K562 (cell line): ENCODE measurements around the gene PSMB8. TPM values are rescaled to one million over a fixed set of nuclear protein-coding genes. Genes with fewer than 3 reads are reported as not detected.
A peak's percentile ranks its signal among the peaks of the same experiment; 100 is the strongest.

ENCODE experiments used
- ATF7 ChIP-seq: fragments of 450-650 bp; IDR thresholded peaks from 2 replicates; pipeline ENCODE4 v1.7.1; 2014; ENCODE audit warnings: mild to moderate bottlenecking, moderate library complexity
- E2F6 ChIP-seq, 2 experiments: IDR thresholded peaks; 2 replicates each; pipeline ENCODE4 v1.6.1; 2011; ENCODE audit warnings: borderline replicate concordance in 1 of 2, control low read depth in 1 of 2, low read depth in 1 of 2, low read length in 1 of 2, mild to moderate bottlenecking in 1 of 2, mixed read lengths in 1 of 2, moderate library complexity in 1 of 2; ENCODE audit not compliant: insufficient read depth in 1 of 2, insufficient read length in 1 of 2, poor library complexity in 1 of 2, severe bottlenecking in 1 of 2; ENCODE audit errors: extremely low read depth in 1 of 2
- HLTF ChIP-seq: fragments of 450-650 bp; IDR thresholded peaks from 2 replicates; pipeline ENCODE4 v1.6.1; 2016
- L3MBTL2 ChIP-seq: fragments of 450-650 bp; IDR thresholded peaks from 2 replicates; pipeline ENCODE4 v1.6.1; 2016; ENCODE audit warnings: mild to moderate bottlenecking, moderate library complexity
- NRF1 ChIP-seq, 2 experiments: fragments of 450-650 bp; IDR thresholded peaks in 1 of 2; conservative IDR thresholded peaks in 1 of 2; 2 replicates each; pipeline ENCODE4 v1.6.1; 2014; ENCODE audit warnings: mild to moderate bottlenecking in 2 of 2
- RBM39 ChIP-seq: fragments of 200-400 bp; formaldehyde crosslinking; optimal IDR thresholded peaks from 2 replicates; pipeline ENCODE3; 2018; ENCODE audit warnings: low read depth, low read length
- REST ChIP-seq, 2 experiments: fragments of 450-650 bp; formaldehyde crosslinking in 1 of 2; IDR thresholded peaks; 2 replicates each; pipeline versions ENCODE4 v1.4.0 to v1.6.1; 2014 to 2020; ENCODE audit warnings: mild to moderate bottlenecking in 2 of 2, borderline replicate concordance in 1 of 2, low read depth in 1 of 2
- SAP30 ChIP-seq: fragments of 200-600 bp; sonication (generic); IDR thresholded peaks from 2 replicates; pipeline ENCODE4 v1.6.1; 2012; ENCODE audit warnings: borderline replicate concordance, low read depth, mild to moderate bottlenecking, moderate library complexity, low read length, control low read depth, inconsistent platforms; ENCODE audit not compliant: insufficient read depth, poor library complexity, severe bottlenecking
- STAG1 ChIP-seq: sonication (generic); formaldehyde crosslinking; IDR thresholded peaks from 2 replicates; pipeline ENCODE4 v1.5.0; 2020; ENCODE audit warnings: missing genetic modification reagents, borderline replicate concordance
- THAP12 ChIP-seq: fragments of 250-450 bp; sonication (Bioruptor Pico); IDR thresholded peaks from 2 replicates; pipeline ENCODE4 v1.9.0; 2021; ENCODE audit warnings: mild to moderate bottlenecking, inconsistent platforms
- ZBTB1 ChIP-seq: sonication (generic); formaldehyde crosslinking; IDR thresholded peaks from 2 replicates; pipeline ENCODE4 v1.8.1; 2023; ENCODE audit warnings: missing genetic modification reagents, low read depth, mild to moderate bottlenecking, borderline replicate concordance
- ZSCAN32 ChIP-seq: fragments of 450-650 bp; formaldehyde crosslinking; IDR thresholded peaks from 2 replicates; pipeline ENCODE4 v1.4.0; 2020; ENCODE audit warnings: mild to moderate bottlenecking, moderate library complexity
- polyA plus RNA-seq, 8 experiments: library from polyadenylated mRNA; depleted of rRNA in 4 of 8; stranded (reverse) in 5 of 8; unstranded in 3 of 8; fragments of >200 nt; fragmentation: Nextera tagmentation in 2 of 8; fragmentation: Illumina TruSeq in 1 of 8; extraction: Ambion mirVana in 2 of 8; extraction: Trizol in 1 of 8; gene quantifications; 2 replicates each; pipeline versions ENCODE4 v1.2.1 to v1.2.3, GENCODE V29; 2011 to 2014; ENCODE audit warnings: inconsistent platforms in 1 of 8, missing spikeins in 1 of 8
- total RNA-seq, 7 experiments: library from RNA; depleted of rRNA in 6 of 7; stranded (reverse); fragments of >200 nt in 6 of 7; fragmentation: Illumina TruSeq in 2 of 7; extraction: Trizol in 2 of 7; gene quantifications; 2 replicates each; pipeline versions ENCODE4 v1.2.1 to v1.2.3, GENCODE V29; 2011 to 2021; ENCODE audit warnings: low replicate concordance in 1 of 7

Gene PSMB8
- total and polyA plus RNA-seq, 9 of the 15 experiments (the other 6 are each of a cell fraction or from before 2014, with no cell fraction given): 0.71 to 4.0 (median 2.4) TPM

- TF ChIP-seq E2F6 (IDR thresholded peaks at IDR 0.05; ENCODE audit: borderline replicate concordance in 1 of 2, extremely low read depth in 1 of 2, insufficient read depth in 1 of 2, insufficient read length in 1 of 2, low read depth in 1 of 2, low read length in 1 of 2, poor library complexity in 1 of 2, severe bottlenecking in 1 of 2): peak in 1 of 2 experiments; percentile 38
- 0 out of 2 replicates have a peak, but pooled peaks have one; percentile 12 for TF ChIP-seq ATF7
- TF ChIP-seq REST (IDR thresholded peaks at IDR 0.05; ENCODE audit: borderline replicate concordance): no peak
- 0 out of 2 replicates have a peak, but pooled peaks have one; percentile 43 for TF ChIP-seq REST (CRISPR knock-in tag; IDR thresholded peaks at IDR 0.05; ENCODE audit: low read depth)
- peak; percentile 9; the same call in 1 of the 2 replicates for TF ChIP-seq STAG1 (CRISPR knock-in tag)
- 0 out of 2 replicates have a peak, but pooled peaks have one; percentile 44 for TF ChIP-seq ZSCAN32
- TF ChIP-seq SAP30: peak; percentile 80
- 0 out of 2 replicates have a peak, but pooled peaks have one; percentile 33 for TF ChIP-seq THAP12 (CRISPR knock-in tag)
- TF ChIP-seq ZBTB1 (CRISPR knock-in tag): 0 out of 2 replicates have a peak, but pooled peaks have one; percentile 31
- peak; percentile 39; the same call in 1 of the 2 replicates for TF ChIP-seq L3MBTL2
- TF ChIP-seq HLTF: no peak
- TF ChIP-seq NRF1 (conservative IDR thresholded peaks at IDR 0.05 in 1 of 2, IDR thresholded peaks at IDR 0.05 in 1 of 2): no peak
- peak; percentile 70 for TF ChIP-seq RBM39
These were observed 6.2 kb downstream of the PSMB8 start (continued) for GRCh38 chr6:32837651-32838113.
